LNCaP clone FGC (cell line): Measurements from ENCODE around the gene HOXC6.

Source experiments
- DNase-seq: peaks from one replicate; pipeline ENCODE4 v3.0.0-alpha.2; 2011; ENCODE audit warnings: low read depth
- H3K4me3 ChIP-seq: 2 replicates; pipeline ENCODE4 v1.5.1; 2011; ENCODE audit warnings: mild to moderate bottlenecking, low read depth, low read length, control low read depth
- CTCF ChIP-seq: IDR thresholded peaks from 2 replicates; pipeline ENCODE4 v1.5.1; 2012; ENCODE audit warnings: mild to moderate bottlenecking; ENCODE audit not compliant: control insufficient read depth, insufficient read depth; ENCODE audit errors: extremely low read depth

Gene HOXC6

GRCh38 chr12:53996240-53997203 is 31.7 kb upstream of the HOXC6 start:
- DNase-seq = no peak
- no peak for TF ChIP-seq CTCF
- no peak overlapping the region for H3K4me3 ChIP-seq

- H3K4me3 ChIP-seq = no peak overlapping the region
- no peak for DNase-seq
- TF ChIP-seq CTCF = no peak
Observed at GRCh38 chr12:53997204-53998109, 30.8 kb upstream of the HOXC6 start.

GRCh38 chr12:53998110-53998899 is 29.9 kb upstream of the HOXC6 start:
- no peak for DNase-seq
- TF ChIP-seq CTCF = no peak
- peak overlapping the region; percentile 55 for H3K4me3 ChIP-seq

- peak overlapping the region; percentile 55 for H3K4me3 ChIP-seq
- no peak for TF ChIP-seq CTCF
- no peak for DNase-seq
Observed at GRCh38 chr12:53998900-53999236, 29.4 kb upstream of the HOXC6 start.

GRCh38 chr12:53999559-54000115 is 28.6 kb upstream of the HOXC6 start:
- peak overlapping the region; percentile 55 for H3K4me3 ChIP-seq
- no peak for DNase-seq
- TF ChIP-seq CTCF = no peak
